NT2/D1 (cell line): ENCODE results near the gene COG4.

Experiments
- SUZ12 ChIP-seq: IDR thresholded peaks from 2 replicates; pipeline ENCODE4 v1.6.1; 2011; ENCODE audit not compliant: insufficient read length, insufficient read depth; ENCODE audit errors: extremely low read depth
- YY1 ChIP-seq: IDR thresholded peaks from 2 replicates; pipeline ENCODE4 v1.6.1; 2011; ENCODE audit not compliant: insufficient read length, insufficient read depth
- ZNF274 ChIP-seq: IDR thresholded peaks from 2 replicates; pipeline ENCODE4 v1.6.1; 2011; ENCODE audit warnings: mild to moderate bottlenecking, low read depth, low read length

DNA sequence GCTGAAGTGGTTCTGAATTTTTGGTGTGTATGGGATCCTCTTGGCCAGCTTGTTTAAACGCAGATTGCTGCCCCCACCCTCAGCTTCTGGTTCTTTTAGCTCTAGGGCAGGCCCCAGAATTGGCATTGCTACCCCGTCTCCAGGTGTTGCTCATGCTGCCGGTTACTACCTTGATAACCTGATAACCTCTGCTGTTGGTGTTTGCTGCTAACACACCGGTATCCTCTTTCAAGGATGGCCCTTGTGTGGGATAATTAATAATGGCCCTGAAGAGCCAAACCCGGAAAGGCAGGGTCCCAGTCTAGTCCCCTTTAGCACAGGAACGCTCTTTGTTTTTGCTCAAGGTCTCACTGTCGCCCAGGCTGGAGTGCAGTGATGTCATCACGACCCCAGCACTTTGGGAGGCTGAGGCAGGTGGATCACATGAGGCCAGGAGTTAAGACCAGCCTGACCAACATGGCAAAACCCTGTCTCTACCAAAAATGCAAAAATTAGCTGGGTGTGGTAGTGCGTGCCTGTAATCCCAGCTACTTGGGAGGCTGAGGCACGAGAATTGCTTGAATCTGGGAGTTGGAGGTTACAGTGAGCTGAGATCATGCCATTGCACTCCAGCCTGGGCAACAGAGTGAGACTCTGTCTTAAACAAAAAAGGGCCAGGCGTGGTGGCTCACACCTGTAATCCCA, 83.2 kb downstream of the COG4 start:
- TF ChIP-seq YY1: no peak
- no peak for TF ChIP-seq ZNF274
- no peak for TF ChIP-seq SUZ12
